ENCODE results near the gene ITSN2.

The ITSN2 gene

GRCh38 chr2:24285484-24286152 is 74.7 kb downstream of the ITSN2 start:
- no peak for TF ChIP-seq CTCF (IDR thresholded peaks at IDR 0.05; ENCODE audit: low read depth, low read length)
- H3K4me3 ChIP-seq (ENCODE audit: low read depth, low read length), result no peak overlapping the region

DNA sequence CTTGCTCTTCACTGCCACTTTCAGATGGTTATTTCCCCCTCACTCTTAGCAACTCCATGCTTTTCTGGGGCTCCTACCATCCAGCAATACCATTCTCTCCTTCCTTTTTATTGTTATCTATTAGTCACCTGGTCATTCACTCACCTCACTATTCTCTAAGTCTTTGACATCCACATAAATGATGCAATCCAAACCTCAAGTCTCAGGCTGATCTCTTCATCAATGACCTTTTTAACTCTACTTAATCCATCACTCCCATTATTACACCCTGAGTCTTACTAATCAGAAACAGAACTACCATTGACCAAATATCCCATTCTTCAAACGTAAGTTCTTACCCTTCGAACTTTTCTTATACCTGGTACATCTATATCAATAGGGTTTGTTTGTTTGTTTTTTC is 79.7 kb downstream of the ITSN2 start:
- TF ChIP-seq CTCF (IDR thresholded peaks at IDR 0.05; ENCODE audit: low read depth, low read length), result no peak
- no peak overlapping the region for H3K4me3 ChIP-seq (ENCODE audit: low read depth, low read length)

- TF ChIP-seq CTCF (IDR thresholded peaks at IDR 0.05; ENCODE audit: low read depth, low read length), result no peak
Measured at GRCh38 chr2:24280161-24280560, 80.2 kb downstream of the ITSN2 start.

GRCh38 chr2:24276349-24276899 is 83.9 kb downstream of the ITSN2 start:
- H3K4me3 ChIP-seq (ENCODE audit: low read depth, low read length), result no peak overlapping the region
- no peak for TF ChIP-seq CTCF (IDR thresholded peaks at IDR 0.05; ENCODE audit: low read depth, low read length)

More at GRCh38 chr2:24280161-24280560, 80.2 kb downstream of the ITSN2 start:
- H3K4me3 ChIP-seq (ENCODE audit: low read depth, low read length), result no peak overlapping the region

- TF ChIP-seq CTCF (IDR thresholded peaks at IDR 0.05; ENCODE audit: low read depth, low read length), result no peak
- H3K4me3 ChIP-seq (ENCODE audit: low read depth, low read length), result no peak overlapping the region
Measured at GRCh38 chr2:24274809-24275208, 85.5 kb downstream of the ITSN2 start.

DNA sequence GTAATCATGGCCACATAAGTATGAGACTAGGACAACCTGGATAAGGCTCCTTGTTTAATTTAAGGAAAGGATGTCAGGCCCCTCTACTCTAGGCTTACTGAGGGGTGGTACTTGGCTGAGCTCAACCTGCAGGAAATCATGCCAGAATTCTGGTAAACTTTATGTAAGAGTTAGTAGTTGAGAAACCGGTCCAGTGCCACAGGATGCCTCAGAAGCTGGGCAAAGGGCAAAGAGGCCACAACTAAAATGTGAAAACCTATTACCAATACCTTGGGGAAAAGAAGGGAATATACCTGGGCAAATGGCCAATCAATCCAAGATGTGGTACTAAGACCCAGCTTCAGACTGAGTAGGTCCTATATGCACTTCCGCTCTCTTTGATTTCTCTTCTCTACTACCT is 86.7 kb downstream of the ITSN2 start:
- no peak for TF ChIP-seq CTCF (IDR thresholded peaks at IDR 0.05; ENCODE audit: low read depth, low read length)
- H3K4me3 ChIP-seq (ENCODE audit: low read depth, low read length), result no peak overlapping the region

- no peak for TF ChIP-seq CTCF (IDR thresholded peaks at IDR 0.05; ENCODE audit: low read depth, low read length)
- no peak overlapping the region for H3K4me3 ChIP-seq (ENCODE audit: low read depth, low read length)
Measured at GRCh38 chr2:24272907-24273306, 87.4 kb downstream of the ITSN2 start.
